Hematopoietic multipotent progenitor cell (in vitro differentiated cells): ENCODE measurements around the gene OR4S1. TPM values are rescaled to one million over a fixed set of nuclear protein-coding genes. Genes with fewer than 3 reads are reported as not detected.
"Not testable (repeated sequence)": the region's sequence is repeated elsewhere in the genome, so short reads cannot be mapped to it uniquely, and the experiment has no call there.

Source experiments
- DNase-seq, 3 donors: peaks; one replicate each; pipeline ENCODE4 v3.0.0-alpha.2; 2011 to 2015; ENCODE audit warnings: low read depth in 2 of 3, low spot score in 2 of 3
- total RNA-seq: library from RNA; depleted of rRNA; stranded (reverse); fragments of >200 nt; gene quantifications from one replicate; pipeline ENCODE4 v1.2.3, GENCODE V29; 2012

The OR4S1 gene
- total RNA-seq: under 0.01 TPM

GRCh38 chr11:48305923-48306322 lies at the start of gene OR4S1:
TSS of gene OR4S1 (plus strand) at chr11:48306223. CDS start at chr11:48306223, 0 bp downstream.
- no peak for DNase-seq

GRCh38 chr11:48261600-48261999 lies 44.4 kb upstream of the OR4S1 start:
- no peak for DNase-seq

GRCh38 chr11:48263423-48263911 lies 42.6 kb upstream of the OR4S1 start, which contains the start of gene OR4X1:
TSS of gene OR4X1 (plus strand) at chr11:48263861. CDS start at chr11:48263861, 0 bp downstream.
- no peak for DNase-seq

- no peak for DNase-seq
Observed at GRCh38 chr11:48270621-48271020, 35.4 kb upstream of the OR4S1 start.

- DNase-seq: no peak
Observed at GRCh38 chr11:48272606-48273005, 33.4 kb upstream of the OR4S1 start.

- DNase-seq: peak; percentile 18 to 56 (median 22)
Observed at GRCh38 chr11:48307760-48308386, 1.9 kb downstream of the OR4S1 start.

- not testable (repeated sequence) for DNase-seq
Observed at GRCh38 chr11:48313590-48313989, 7.6 kb downstream of the OR4S1 start.

GRCh38 chr11:48319813-48320212 lies 13.8 kb downstream of the OR4S1 start:
- not testable (repeated sequence) for DNase-seq

GRCh38 chr11:48324620-48325019 lies 18.6 kb downstream of the OR4S1 start, which contains the start of gene OR4C3:
TSS of gene OR4C3 (plus strand) at chr11:48324920. CDS start at chr11:48325022, 102 bp downstream.
- DNase-seq: not testable (repeated sequence)

GRCh38 chr11:48341466-48341865 lies 35.4 kb downstream of the OR4S1 start:
- DNase-seq: no peak

GRCh38 chr11:48342505-48342904 lies 36.5 kb downstream of the OR4S1 start:
- DNase-seq: not testable (repeated sequence)

GRCh38 chr11:48346286-48346685 lies 40.3 kb downstream of the OR4S1 start:
- DNase-seq: not testable (repeated sequence)

GRCh38 chr11:48354013-48354412 lies 48.0 kb downstream of the OR4S1 start:
- no peak for DNase-seq

- DNase-seq: no peak
Observed at GRCh38 chr11:48354677-48355076, 48.7 kb downstream of the OR4S1 start.

Other genes with a start within 250 kb of the OR4S1 start
- not detected for gene OR4B1, start 89.4 kb upstream of the OR4S1 start, total RNA-seq
- not detected for gene OR4X2, start 61.1 kb upstream of the OR4S1 start, total RNA-seq
- gene OR4X1, start 42.4 kb upstream of the OR4S1 start, total RNA-seq: not detected
- gene OR4C3, start 18.7 kb downstream of the OR4S1 start, total RNA-seq: not detected
- not detected for gene OR4C5, start 60.2 kb downstream of the OR4S1 start, total RNA-seq
- gene OR4A47, start 182.6 kb downstream of the OR4S1 start, total RNA-seq: under 0.01 TPM